ENCODE results near the gene GRHL3. TPM values are rescaled to one million over a fixed set of nuclear protein-coding genes. Genes with fewer than 3 reads are reported as not detected.

The GRHL3 gene
- total and polyA plus RNA-seq, 11 donors = 0.03 to 0.61 TPM; not detected in 9

DNA sequence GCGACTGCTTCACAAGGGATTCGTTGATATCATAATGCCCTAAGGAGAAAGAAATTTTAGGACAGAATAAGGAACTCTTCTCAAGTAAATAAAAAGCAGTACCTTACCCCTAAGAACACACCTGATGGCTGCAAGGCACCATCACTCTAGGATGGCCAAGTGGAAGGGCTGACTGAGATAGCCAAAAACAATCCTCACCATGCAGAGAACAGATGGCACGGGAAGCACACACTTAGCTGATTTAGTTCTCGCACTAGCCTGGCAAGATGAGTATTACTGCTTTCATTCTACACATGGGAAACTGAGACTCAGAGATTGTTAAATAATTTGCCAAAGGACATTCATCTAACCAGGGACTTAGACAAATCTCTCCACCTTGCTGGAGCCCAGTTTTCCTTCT, 50.6 kb downstream of the GRHL3 start:
- no peaks in the 10 kb centered on the region for H3K9me3 ChIP-seq
- 92 to 96% (median 94%) methylated on average over 4 of the region's 4 CpGs for WGBS, 4 donors
- H3K27me3 ChIP-seq = no peaks in the 10 kb centered on the region
- no peak overlapping the region for H3K4me3 ChIP-seq
- ATAC-seq (no peak), DNase-seq (no peak)
- TF ChIP-seq POLR2A (IDR thresholded peaks at IDR 0.05) = no peak
- TF ChIP-seq, protein P1, sequence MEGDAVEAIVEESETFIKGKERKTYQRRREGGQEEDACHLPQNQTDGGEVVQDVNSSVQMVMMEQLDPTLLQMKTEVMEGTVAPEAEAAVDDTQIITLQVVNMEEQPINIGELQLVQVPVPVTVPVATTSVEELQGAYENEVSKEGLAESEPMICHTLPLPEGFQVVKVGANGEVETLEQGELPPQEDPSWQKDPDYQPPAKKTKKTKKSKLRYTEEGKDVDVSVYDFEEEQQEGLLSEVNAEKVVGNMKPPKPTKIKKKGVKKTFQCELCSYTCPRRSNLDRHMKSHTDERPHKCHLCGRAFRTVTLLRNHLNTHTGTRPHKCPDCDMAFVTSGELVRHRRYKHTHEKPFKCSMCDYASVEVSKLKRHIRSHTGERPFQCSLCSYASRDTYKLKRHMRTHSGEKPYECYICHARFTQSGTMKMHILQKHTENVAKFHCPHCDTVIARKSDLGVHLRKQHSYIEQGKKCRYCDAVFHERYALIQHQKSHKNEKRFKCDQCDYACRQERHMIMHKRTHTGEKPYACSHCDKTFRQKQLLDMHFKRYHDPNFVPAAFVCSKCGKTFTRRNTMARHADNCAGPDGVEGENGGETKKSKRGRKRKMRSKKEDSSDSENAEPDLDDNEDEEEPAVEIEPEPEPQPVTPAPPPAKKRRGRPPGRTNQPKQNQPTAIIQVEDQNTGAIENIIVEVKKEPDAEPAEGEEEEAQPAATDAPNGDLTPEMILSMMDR (IDR thresholded peaks at IDR 0.05) = no peak
- peaks cover 0 to 14% (median 0%) of the 10 kb centered on the region in 12 donors for H3K4me1 ChIP-seq
- no peak overlapping the region for H3K27ac ChIP-seq
- intact Hi-C loops (cut with DNase I) = no loop called here
- peaks cover 0 to 12% (median 0%) of the 10 kb centered on the region in 9 donors for H3K36me3 ChIP-seq

DNA sequence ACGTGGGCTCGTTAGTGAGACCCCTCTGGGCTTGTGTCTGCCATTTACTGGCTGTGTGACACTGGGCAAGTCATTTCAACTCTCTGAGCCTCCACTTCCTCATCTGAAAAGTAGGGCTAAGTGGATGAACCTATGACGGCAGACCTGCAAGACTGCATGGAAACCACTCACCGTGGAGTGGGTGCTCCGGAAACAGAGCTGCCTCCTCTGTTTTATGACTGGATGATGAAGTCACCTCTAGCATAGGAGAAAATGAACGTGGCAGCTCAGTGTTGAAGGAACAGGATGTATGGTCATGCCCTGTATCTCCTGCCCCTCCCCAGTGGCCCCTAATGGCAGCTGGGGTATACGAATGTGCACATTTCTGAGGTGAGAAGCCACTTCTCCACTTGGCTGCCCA, 53.9 kb downstream of the GRHL3 start:
- Histone ChIP-seq H3K4me1 (peaks cover 0 to 8% (median 0%) of the 10 kb centered on the region in 12 donors), H3K27me3 (no peaks in the 10 kb centered on the region), H3K27ac (no peak overlapping the region), H3K4me3 (no peak overlapping the region), H3K9me3 (no peaks in the 10 kb centered on the region), H3K36me3 (peaks cover 0 to 18% (median 0%) of the 10 kb centered on the region in 9 donors)
- TF ChIP-seq, protein P1 (IDR thresholded peaks at IDR 0.05) = no peak
- TF ChIP-seq POLR2A (IDR thresholded peaks at IDR 0.05) = no peak
- ATAC-seq (no peak), DNase-seq (no peak)
- WGBS, 4 donors = 83 to 93% (median 92%) methylated on average over 7 of the region's 7 CpGs
- intact Hi-C loops (cut with DNase I) = no loop called here

DNA sequence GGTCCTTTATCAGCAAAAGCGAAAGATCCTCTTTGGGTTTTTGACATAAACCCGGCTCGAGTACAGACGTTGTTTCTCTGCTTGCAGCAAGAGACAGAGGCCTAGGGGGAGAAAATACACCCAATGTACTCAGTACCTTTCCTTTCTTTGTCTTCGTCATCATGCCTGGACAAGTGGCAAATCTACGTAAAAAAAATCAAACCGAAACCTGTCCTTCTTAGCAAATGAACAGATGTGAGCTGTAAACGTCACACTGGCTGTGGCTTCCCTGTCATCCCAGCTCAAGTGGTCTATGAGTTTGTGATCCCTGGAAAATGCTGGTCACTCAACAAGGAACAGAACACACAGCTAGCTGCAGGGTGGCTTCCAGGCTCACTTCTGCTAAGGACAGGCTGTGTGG, 54.6 kb downstream of the GRHL3 start:
- intact Hi-C loops (cut with DNase I) = no loop called here
- peaks cover 0 to 8% (median 0%) of the 10 kb centered on the region in 12 donors for H3K4me1 ChIP-seq
- WGBS, 4 donors = 86 to 91% (median 89%) methylated on average over 8 of the region's 8 CpGs
- no peak for ATAC-seq
- no peak overlapping the region for H3K27ac ChIP-seq
- no peak for DNase-seq
- no peaks in the 10 kb centered on the region for H3K27me3 ChIP-seq
- no peak overlapping the region for H3K4me3 ChIP-seq
- no peaks in the 10 kb centered on the region for H3K9me3 ChIP-seq
- peaks cover 0 to 25% (median 0%) of the 10 kb centered on the region in 9 donors for H3K36me3 ChIP-seq
- TF ChIP-seq, protein P1 (IDR thresholded peaks at IDR 0.05) = no peak
- TF ChIP-seq POLR2A (IDR thresholded peaks at IDR 0.05) = no peak

DNA sequence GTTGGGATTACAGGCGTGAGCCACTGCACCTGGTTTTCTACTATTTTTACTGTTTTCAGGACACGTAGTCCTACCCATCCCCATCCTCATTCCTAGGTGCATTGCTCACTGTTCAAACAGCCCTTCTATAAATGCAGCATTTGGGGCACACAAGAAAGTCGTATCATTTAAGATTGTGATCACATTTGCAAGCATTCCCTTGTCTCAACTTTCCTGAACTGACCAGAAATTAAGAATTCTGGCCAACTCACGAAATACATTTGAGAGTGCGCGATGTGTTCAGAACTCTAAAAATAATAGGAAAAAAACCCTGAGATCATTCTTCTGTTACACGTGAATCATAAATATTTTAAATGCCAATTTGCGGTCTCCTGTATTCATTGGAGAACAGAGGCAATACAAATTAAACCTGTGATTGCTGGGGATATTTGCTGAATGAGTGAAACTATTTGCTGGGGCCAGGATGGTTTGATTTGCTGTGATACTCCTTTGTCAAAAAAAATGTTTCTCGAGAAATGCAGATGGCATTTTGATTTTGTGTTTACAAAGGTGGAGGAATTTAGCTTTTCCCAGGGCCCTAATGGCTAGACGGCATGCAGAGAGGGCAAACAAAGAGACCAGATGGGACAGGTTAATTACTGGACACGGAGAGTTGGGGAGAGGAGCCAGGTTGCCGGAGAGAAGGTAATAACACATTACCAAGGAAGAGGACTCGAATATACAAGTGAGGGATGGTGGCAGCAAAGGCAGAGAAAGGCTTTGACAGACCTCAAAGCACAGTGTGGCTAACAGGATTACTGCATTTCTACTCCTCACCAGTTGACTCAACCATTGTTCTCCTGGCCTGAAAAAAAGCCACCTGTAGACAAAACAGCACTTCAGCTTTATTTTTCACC, 56.0 kb downstream of the GRHL3 start:
- no peak overlapping the region for H3K27ac ChIP-seq
- WGBS, 4 donors = 88 to 91% (median 90%) methylated on average over 13 of the region's 13 CpGs
- H3K27me3 ChIP-seq = no peaks in the 10 kb centered on the region
- intact Hi-C loops (cut with DNase I) = no loop called here
- TF ChIP-seq POLR2A (IDR thresholded peaks at IDR 0.05) = no peak
- TF ChIP-seq, protein P1 (IDR thresholded peaks at IDR 0.05) = no peak
- H3K4me3 ChIP-seq = no peak overlapping the region
- DNase-seq (no peak), ATAC-seq (no peak)
- H3K36me3 ChIP-seq = peaks cover 0 to 23% (median 3%) of the 10 kb centered on the region in 9 donors
- no peaks in the 10 kb centered on the region for H3K9me3 ChIP-seq
- no peaks in the 10 kb centered on the region for H3K4me1 ChIP-seq
